HG03280 (cell line): Measurements from ENCODE around the gene PDE10A.
"Not testable (repeated sequence)": the region's sequence is repeated elsewhere in the genome, so short reads cannot be mapped to it uniquely, and the experiment has no call there.

Experiments
- ATAC-seq: cut with Tn5 transposase; IDR thresholded peaks from one replicate; pipeline ENCODE4 v1.9.1; 2021; ENCODE audit warnings: mild to moderate bottlenecking, moderate library complexity; ENCODE audit not compliant: unreplicated experiment

PDE10A gene

GRCh38 chr6:165558097-165558496, 104.9 kb downstream of the PDE10A start:
- ATAC-seq = not testable (repeated sequence)

GRCh38 chr6:165557674-165558073, 105.4 kb downstream of the PDE10A start:
- ATAC-seq = no peak

GRCh38 chr6:165556116-165556843, 106.8 kb downstream of the PDE10A start:
- no peak for ATAC-seq

GRCh38 chr6:165554644-165555043, 108.4 kb downstream of the PDE10A start:
- not testable (repeated sequence) for ATAC-seq

GRCh38 chr6:165552248-165552736, 110.7 kb downstream of the PDE10A start:
- no peak for ATAC-seq

- ATAC-seq = no peak
These were observed 111.2 kb downstream of the PDE10A start for GRCh38 chr6:165551828-165552227.

GRCh38 chr6:165548450-165548849, 114.6 kb downstream of the PDE10A start:
- no peak for ATAC-seq

- ATAC-seq = no peak
These were observed 117.2 kb downstream of the PDE10A start for GRCh38 chr6:165545806-165546205.

- ATAC-seq = no peak
These were observed 119.3 kb downstream of the PDE10A start for GRCh38 chr6:165543781-165544180.

- ATAC-seq = no peak
These were observed 126.1 kb downstream of the PDE10A start for GRCh38 chr6:165536911-165537310.

GRCh38 chr6:165519316-165519715, 143.7 kb downstream of the PDE10A start:
- no peak for ATAC-seq

- ATAC-seq = no peak
These were observed 146.9 kb downstream of the PDE10A start for GRCh38 chr6:165515963-165516624.

- no peak for ATAC-seq
These were observed 148.4 kb downstream of the PDE10A start for GRCh38 chr6:165514621-165515020.

- peak; percentile 88 for ATAC-seq
These were observed 151.2 kb downstream of the PDE10A start for GRCh38 chr6:165511807-165512206.

- ATAC-seq = no peak
These were observed 154.6 kb downstream of the PDE10A start for GRCh38 chr6:165508321-165508869.

- ATAC-seq = no peak
These were observed 156.4 kb downstream of the PDE10A start for GRCh38 chr6:165506657-165507056.

- not testable (repeated sequence) for ATAC-seq
These were observed 162.7 kb downstream of the PDE10A start for GRCh38 chr6:165500214-165500907.

GRCh38 chr6:165497472-165497871, 165.6 kb downstream of the PDE10A start:
- ATAC-seq = no peak

GRCh38 chr6:165488624-165489295, 174.3 kb downstream of the PDE10A start:
- no peak for ATAC-seq

GRCh38 chr6:165487950-165488349, 175.1 kb downstream of the PDE10A start:
- ATAC-seq = no peak

GRCh38 chr6:165487347-165487746, 175.7 kb downstream of the PDE10A start:
- ATAC-seq = no peak
